GM12891 (cell line): Measurements from ENCODE around the gene KCNJ10.
A peak's percentile ranks its signal among the peaks of the same experiment; 100 is the strongest.

Experiments
- DNase-seq: peaks from one replicate; pipeline ENCODE4 v3.0.0; 2011; ENCODE audit warnings: low spot score; ENCODE audit not compliant: insufficient read length
- FAIRE-seq: peaks from 2 replicates; lab custom pipeline; 2011; peaks lifted over from hg19 to GRCh38; lab: Jason Lieb, UNC
- PAX5 ChIP-seq: IDR thresholded peaks from 2 replicates; pipeline ENCODE4 v1.6.1; 2011; ENCODE audit warnings: low read length, moderate library complexity, mild to moderate bottlenecking; ENCODE audit not compliant: insufficient read depth, severe bottlenecking
- POLR2A ChIP-seq: IDR thresholded peaks from 2 replicates; pipeline ENCODE4 v1.6.1; 2011; ENCODE audit warnings: low read depth, low read length, control low read depth
- POLR2AphosphoS5 ChIP-seq: IDR thresholded peaks from 2 replicates; pipeline ENCODE4 v1.6.1; 2011; ENCODE audit warnings: low read depth, low read length, control low read depth
- POU2F2 ChIP-seq: IDR thresholded peaks from 2 replicates; pipeline ENCODE4 v1.6.1; 2011; ENCODE audit warnings: low read depth, mild to moderate bottlenecking, control low read depth, low read length, moderate library complexity
- SPI1 ChIP-seq: IDR thresholded peaks from 2 replicates; pipeline ENCODE4 v1.6.1; 2011; ENCODE audit warnings: low read depth, low read length, control low read depth
- TAF1 ChIP-seq: IDR thresholded peaks from 2 replicates; pipeline ENCODE4 v1.6.1; 2011; ENCODE audit warnings: low read depth, low read length, control low read depth

The KCNJ10 gene

DNA sequence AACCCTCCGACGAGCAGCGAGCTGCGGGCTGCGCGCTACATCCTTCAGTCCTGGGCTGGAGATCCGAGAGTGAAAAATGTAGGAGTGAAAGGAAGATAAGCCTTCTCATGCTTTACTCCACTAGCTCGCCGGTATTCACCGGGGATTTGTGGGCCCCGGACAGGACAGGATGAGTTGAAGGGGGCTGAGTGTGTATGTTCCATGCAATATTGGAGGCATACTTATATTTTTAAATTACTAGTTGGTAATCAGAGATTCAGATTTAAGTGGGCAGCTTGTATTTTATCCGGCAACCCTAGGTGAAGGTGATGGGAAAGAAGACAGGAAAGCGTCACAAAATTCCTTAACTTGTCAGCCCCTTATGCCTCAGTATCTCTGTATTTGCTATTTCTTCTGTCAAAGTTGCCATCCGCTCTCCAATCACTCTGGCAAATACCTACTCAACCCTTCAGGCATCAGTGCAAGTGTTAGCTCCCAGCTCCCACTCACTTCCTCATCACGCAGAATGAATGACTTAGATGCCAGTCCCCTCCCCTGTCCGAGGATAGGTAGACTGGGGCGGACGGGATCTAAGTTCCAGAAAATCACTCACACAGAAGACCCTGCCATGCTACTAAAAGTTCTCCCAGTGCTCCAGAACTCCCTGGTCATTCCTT is 37.7 kb downstream of the KCNJ10 start:
- FAIRE-seq = peak; percentile 5
- TF ChIP-seq TAF1 (no peak), POLR2A (no peak), SPI1 (peak; percentile 52), POU2F2 (no peak), PAX5 (no peak)
- no peak for DNase-seq

GRCh38 chr1:160031365-160032164 is 38.4 kb downstream of the KCNJ10 start, which contains the start of gene PIGM:
PIGM (minus strand) TSS chr1:160031990; CDS start chr1:160031739, 251 bp downstream.
- DNase-seq (peak; percentile 76), FAIRE-seq (peak; percentile 99)
- no peak for TF ChIP-seq POLR2AphosphoS5
- peak; percentile 29 for TF ChIP-seq TAF1
- TF ChIP-seq SPI1 = peak; percentile 68
- no peak for TF ChIP-seq PAX5
- peak; percentile 28; the same call in 1 of the 2 replicates for TF ChIP-seq POU2F2
- peak; percentile 63 for TF ChIP-seq POLR2A

DNA sequence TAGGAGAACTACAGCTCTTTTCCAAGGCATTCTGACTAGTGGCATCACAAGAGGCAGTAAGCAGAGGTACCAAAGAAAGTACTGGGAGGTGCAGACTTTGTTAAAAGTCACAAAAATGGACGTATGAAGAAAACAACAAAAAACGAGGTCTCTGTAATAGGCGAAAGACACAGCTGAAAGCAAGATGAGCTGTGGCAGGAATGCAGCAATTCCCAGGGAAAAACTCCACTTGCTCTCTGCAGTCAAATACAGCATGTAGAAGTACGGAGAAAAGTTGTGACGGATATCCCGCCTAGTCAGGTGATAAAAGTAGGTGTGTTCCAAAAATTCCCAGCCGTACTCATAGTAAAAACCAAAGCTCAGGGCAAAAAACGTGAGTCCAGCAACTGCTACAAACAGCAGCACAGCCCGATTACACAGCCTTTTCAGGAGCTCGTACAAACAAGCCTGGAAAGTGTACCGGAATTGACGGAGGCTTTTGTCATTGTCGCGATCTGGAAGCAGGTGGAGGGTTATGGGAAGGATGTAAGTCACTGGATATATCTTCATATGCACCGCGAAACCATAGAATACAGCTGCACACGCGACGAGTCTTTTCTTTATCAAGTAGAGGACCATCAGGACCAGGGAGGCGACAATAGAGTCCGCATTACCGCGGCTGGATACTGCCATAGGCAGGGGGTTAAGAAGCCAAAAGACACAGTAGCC is 39.1 kb downstream of the KCNJ10 start:
- no peak for TF ChIP-seq POU2F2
- TF ChIP-seq POLR2A = no peak
- no peak for TF ChIP-seq PAX5
- TF ChIP-seq SPI1 = no peak
- no peak for TF ChIP-seq POLR2AphosphoS5
- TF ChIP-seq TAF1 = 0 out of 2 replicates have a peak, but pooled peaks have one; percentile 16
- DNase-seq (no peak), FAIRE-seq (no peak)

DNA sequence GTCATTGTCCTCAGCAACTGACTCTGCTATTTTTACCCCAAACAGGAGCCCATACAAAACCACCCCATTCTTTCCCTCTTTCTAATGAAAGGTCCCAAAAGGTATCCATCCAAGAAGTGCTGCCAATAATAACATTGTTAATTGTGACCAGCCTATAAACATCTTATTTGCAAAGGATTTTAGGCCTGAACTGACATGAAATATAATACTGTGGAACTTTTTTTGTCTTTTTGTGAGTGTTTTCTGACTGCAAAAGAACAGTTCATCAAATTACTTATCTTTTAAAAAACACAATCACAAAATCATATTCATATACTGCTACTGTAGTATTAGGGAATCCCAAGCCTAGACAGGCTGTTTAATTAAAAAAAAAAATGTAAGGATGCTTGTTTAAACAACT is 41.5 kb downstream of the KCNJ10 start:
- no peak for TF ChIP-seq POLR2AphosphoS5
- no peak for TF ChIP-seq PAX5
- no peak for TF ChIP-seq POU2F2
- TF ChIP-seq POLR2A = no peak
- no peak for TF ChIP-seq SPI1
- TF ChIP-seq TAF1 = no peak
- FAIRE-seq = no peak
- no peak for DNase-seq

- TF ChIP-seq POLR2A (no peak), SPI1 (no peak), PAX5 (no peak), POLR2AphosphoS5 (no peak), POU2F2 (no peak), TAF1 (no peak)
- no peak for DNase-seq
- FAIRE-seq = no peak
These were observed 44.6 kb downstream of the KCNJ10 start for GRCh38 chr1:160025314-160025713.

DNA sequence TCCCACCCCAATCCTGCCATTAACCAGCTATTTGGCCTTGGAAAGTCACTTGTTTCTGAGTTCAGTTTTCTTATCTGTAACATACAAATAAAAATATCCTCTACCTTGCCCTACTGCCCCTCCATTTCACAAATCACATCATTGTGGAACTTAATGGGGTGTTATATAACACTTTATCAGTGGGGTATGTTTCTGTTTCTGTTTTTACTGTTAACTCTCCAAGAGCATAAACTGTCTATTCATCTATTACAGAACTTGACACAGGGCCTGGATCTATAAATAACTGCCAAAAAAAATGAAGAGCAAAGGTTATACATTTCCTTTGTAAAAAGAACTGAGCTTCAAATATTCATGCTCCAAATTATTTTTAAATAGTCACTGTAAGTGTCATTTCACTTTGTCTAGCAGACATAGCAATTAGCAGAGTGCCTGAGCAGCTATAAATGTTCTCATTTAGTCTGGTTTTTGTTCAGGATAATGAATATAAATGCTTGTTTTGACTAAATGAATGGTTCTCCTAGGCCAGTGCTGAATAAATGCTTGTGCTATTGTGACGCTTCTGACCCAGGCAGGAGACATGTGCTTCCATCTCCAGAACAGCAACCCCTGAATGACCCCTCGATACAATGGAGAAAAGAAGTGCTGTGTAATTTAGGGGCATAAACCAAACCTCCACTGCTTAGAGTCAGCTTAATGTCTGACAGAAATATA is 45.6 kb downstream of the KCNJ10 start:
- no peak for FAIRE-seq
- no peak for DNase-seq
- TF ChIP-seq POU2F2 = no peak
- no peak for TF ChIP-seq SPI1
- TF ChIP-seq TAF1 = no peak
- TF ChIP-seq POLR2AphosphoS5 = no peak
- TF ChIP-seq PAX5 = no peak
- TF ChIP-seq POLR2A = no peak

GRCh38 chr1:160022330-160023310 is 47.3 kb downstream of the KCNJ10 start:
- no peak for DNase-seq
- FAIRE-seq = no peak
- TF ChIP-seq POLR2A (no peak), TAF1 (no peak), POU2F2 (no peak)
